Measurements from ENCODE around the gene TMTC1. TPM values are rescaled to one million over a fixed set of nuclear protein-coding genes. Genes with fewer than 3 reads are reported as not detected.
A peak's percentile ranks its signal among the peaks of the same experiment; 100 is the strongest.
"Not testable (repeated sequence)": the region's sequence is repeated elsewhere in the genome, so short reads cannot be mapped to it uniquely, and the experiment has no call there.

TMTC1 gene
- polyA plus RNA-seq, 4 donors = 26.7 to 31.3 (median 28.7) TPM

DNA sequence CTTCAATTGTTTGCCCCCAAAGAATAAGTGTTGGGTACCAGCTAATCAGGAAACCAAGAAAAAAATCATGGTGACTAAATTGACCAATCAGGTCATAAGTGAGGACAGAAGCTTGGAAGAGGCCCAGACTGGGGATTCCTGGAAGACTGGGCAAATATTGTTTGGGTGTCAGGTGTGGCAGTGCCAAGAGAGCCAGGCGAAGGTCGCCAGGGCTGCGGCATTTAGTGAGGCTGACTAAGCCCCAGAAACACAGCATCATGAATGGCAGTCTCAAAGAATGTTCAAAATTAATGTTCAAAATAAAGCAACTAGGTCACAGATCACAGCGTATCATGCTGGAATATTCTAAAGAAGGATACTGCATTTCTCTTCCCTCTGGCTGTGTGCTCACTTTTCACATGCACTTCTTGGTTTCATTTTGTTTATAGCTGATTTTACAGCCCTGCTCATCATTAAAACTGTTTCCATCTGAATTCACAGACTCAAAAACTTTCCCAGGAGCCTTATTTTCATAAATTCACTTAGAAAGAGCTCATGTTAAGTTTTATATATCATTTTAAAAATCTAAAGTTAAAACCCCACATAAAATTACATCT lies 201.0 kb downstream of the TMTC1 start:
- DNase-seq (ENCODE audit: low read depth in 4 of 4, low spot score in 2 of 4) = no peak

- no peak for DNase-seq (ENCODE audit: low read depth in 4 of 4, low spot score in 2 of 4)
Observed at GRCh38 chr12:29582146-29582545, 201.6 kb downstream of the TMTC1 start.

GRCh38 chr12:29581631-29582030 lies 202.1 kb downstream of the TMTC1 start:
- DNase-seq (ENCODE audit: low read depth in 4 of 4, low spot score in 2 of 4) = no peak

GRCh38 chr12:29580971-29581370 lies 202.8 kb downstream of the TMTC1 start:
- no peak for DNase-seq (ENCODE audit: low read depth in 4 of 4, low spot score in 2 of 4)

GRCh38 chr12:29578731-29579130 lies 205.0 kb downstream of the TMTC1 start:
- DNase-seq (ENCODE audit: low read depth in 4 of 4, low spot score in 2 of 4) = no peak

DNA sequence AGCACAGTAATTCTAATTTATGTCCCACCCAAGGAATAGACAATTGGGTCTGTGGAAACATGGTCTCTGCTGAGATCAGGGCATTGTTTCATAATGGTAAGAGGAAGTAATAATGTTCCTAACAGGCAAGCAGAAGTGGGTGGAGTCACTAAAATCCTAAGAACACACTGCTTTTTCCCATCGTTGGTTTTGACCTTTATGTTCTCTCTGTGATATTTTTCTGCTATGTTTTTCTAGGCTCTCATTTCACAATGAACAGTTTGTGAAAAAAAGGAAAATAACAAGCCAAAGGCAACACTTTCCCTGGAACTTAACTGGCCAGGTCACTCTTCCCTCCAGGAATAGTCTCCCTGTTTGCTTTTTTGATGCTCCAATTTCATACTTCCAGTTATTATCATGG lies 205.7 kb downstream of the TMTC1 start:
- no peak for DNase-seq (ENCODE audit: low read depth in 4 of 4, low spot score in 2 of 4)

- no peak for DNase-seq (ENCODE audit: low read depth in 4 of 4, low spot score in 2 of 4)
Observed at GRCh38 chr12:29574500-29574899, 209.2 kb downstream of the TMTC1 start.

DNA sequence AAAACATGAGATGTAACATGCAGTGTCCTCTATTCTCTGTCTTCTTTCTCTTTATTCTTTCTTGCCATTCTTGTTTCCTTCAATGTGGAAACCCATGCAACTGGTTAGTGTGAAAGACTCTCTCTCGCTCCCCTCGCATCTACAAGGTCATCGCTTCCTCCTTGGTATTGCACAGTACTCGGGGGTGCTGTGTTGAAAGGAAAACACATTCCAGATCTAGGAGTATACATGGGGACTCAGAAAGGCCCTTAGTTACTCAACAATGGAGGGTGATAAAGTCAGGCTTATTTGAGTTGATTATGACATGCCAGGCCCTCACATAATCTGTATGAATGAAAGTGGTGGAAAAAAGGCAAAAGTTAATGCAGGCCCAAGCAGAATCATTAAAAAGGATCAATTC lies 210.8 kb downstream of the TMTC1 start:
- no peak for DNase-seq (ENCODE audit: low read depth in 4 of 4, low spot score in 2 of 4)

- no peak for DNase-seq (ENCODE audit: low read depth in 4 of 4, low spot score in 2 of 4)
Observed at GRCh38 chr12:29572464-29572863, 211.3 kb downstream of the TMTC1 start.

DNA sequence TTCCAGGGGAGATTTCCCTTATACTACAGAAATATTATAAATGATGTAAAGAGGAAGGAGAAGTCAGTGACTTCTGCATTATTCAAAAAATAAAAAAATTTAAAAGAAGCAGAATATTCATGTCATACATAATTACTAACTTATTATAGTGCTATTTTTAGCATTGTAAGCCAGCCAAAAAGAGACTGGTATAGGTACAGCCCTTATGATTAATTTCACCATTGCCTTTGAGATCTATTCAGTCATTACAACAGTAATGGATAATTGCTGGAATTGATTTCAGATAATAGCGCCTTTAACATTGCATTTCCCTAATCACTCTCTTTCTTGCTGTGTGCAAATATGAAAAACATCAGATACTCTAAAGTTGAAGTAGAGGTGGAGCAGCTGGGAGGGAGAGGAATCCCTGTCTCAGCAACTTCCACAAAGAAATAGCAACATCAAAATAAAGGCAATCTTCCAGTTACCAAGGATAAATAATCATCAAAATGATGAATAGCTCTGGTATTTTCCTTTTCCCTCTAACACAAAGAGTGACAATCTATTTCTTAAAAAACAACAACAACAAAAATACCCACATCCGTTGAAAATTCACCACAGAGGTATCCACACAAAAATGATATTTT lies 214.5 kb downstream of the TMTC1 start:
- no peak for DNase-seq (ENCODE audit: low read depth in 4 of 4, low spot score in 2 of 4)

DNA sequence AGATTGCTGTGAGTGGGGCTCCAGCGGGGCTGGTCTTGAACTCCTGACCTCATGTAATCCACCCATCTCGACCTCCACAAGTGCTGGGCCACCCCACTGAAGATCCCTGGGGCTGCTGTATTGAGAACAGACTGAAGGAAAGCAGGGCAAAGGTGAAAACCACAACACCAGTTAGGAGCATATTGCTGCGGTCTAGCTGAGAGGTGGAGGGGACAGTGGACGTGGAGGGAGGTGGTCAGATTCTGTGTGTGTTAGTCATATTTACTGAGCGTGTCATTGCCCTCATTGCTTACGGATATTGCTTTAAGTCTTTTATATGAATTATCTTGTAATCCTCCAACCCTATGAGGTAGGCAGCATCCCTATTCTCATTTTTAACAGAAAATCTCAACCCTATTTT lies 217.3 kb downstream of the TMTC1 start:
- no peak for DNase-seq (ENCODE audit: low read depth in 4 of 4, low spot score in 2 of 4)

GRCh38 chr12:29565727-29566126 lies 218.0 kb downstream of the TMTC1 start:
- no peak for DNase-seq (ENCODE audit: low read depth in 4 of 4, low spot score in 2 of 4)

GRCh38 chr12:29564925-29565324 lies 218.8 kb downstream of the TMTC1 start:
- DNase-seq (ENCODE audit: low read depth in 4 of 4, low spot score in 2 of 4) = no peak

DNA sequence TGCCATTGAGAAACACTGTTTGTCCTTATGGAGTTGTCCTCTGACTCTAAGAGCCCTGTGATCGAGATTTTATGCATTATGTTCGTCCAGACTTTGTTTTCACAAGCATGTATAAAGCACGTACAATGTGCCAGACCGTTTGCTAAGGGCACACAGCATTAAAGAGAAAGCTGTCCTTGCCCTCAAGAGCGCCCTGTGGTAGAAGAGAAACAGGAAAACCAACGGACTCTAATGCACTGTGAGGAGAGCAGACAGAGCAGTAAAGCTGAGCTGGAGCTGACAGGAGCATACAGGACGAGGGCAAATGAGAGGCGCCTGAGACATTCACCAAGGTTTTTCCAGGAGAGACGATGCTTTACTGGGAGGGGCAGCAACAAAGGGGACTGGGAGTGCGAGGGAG lies 220.1 kb downstream of the TMTC1 start:
- DNase-seq (ENCODE audit: low read depth in 4 of 4, low spot score in 2 of 4) = no peak

DNA sequence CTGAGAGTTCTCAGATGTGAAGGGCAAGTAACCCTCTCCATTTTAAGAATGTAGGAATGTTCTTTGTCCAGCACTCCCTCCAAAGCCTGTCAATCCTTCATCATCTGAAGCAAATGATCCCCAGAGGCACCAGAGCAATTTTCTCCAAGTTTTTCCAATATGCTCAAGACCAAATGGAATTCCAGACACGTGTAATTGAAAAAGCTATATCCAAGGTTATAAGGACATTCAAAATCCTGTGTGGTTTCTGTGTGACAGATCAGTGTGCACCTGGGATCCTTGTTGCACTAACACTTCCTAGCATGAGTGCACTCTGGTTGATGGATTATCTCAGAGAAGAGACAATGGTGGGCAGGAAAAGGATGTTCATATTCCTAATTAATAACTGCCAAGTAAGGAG lies 220.7 kb downstream of the TMTC1 start:
- DNase-seq (ENCODE audit: low read depth in 4 of 4, low spot score in 2 of 4) = no peak

DNA sequence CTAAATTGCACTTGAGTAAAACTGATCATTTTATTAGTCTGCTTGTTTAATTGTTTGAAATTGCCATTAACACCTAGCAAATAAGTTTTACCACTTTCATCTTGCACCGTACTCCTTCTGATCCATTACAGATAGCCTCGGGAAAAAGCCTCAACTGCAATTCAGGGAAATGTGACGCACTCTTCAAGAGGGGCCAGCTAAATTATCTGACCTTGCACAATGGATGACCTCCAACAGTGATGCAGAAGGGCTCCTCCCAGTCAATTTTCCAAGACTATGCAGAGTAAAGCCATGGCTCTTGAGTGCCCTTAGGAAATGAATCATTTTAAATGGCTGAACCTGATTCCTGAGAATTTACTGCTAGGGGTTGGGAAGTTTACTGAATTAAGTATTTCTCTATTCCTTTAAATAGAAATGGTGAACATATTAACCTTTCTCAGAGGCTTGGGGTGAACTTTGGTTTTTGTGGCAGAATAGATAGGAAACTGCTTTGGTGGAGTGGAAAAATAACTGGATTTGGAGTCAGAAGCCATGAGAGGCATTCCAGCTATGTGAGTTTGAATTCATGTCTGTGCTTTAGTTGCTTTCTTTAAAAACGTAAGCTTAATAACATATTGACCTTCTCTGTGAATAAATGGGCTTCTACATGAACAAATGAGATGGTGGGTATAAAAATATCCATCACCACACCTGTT lies 221.5 kb downstream of the TMTC1 start:
- DNase-seq (ENCODE audit: low read depth in 4 of 4, low spot score in 2 of 4) = peak in 1 of 4 donors; percentile 63

DNA sequence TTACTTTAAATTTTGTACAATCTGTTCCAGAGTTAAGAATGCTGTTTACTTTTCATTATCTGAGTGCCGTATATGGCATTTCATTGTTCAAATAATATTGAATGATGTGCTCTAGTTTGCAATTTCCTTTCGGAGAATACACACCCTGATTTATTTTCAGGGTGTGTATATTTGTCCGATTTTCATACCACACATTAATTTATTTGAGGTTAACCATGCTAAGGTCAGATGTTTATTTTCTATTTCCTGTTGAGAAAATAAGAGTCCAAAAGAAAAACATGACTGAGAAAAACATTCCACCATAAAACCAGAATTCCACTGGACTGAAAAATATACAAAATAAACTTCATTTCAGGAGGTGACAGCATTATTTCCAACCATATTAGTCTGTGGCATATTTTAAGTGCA lies 222.1 kb downstream of the TMTC1 start:
- DNase-seq (ENCODE audit: low read depth in 4 of 4, low spot score in 2 of 4) = no peak

DNA sequence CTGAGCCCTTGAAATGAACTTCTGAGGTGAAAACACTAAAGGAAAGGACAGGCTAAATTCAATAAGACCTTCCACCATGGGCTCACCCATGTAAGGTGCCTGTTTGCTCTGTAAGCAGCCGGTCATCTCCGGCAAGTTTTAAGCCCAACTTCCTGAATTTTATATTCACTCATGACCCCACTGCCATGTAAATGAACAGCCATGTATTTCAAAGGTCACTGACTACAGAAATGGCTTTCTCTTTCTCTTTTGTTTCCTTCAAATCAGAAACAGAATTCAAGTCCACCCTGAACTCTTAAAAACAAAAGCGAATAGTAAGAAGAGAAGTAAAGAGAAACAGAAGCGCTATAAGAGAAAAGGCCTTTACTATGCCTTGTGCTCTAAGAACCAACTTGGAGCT lies 224.5 kb downstream of the TMTC1 start:
- no peak for DNase-seq (ENCODE audit: low read depth in 4 of 4, low spot score in 2 of 4)

DNA sequence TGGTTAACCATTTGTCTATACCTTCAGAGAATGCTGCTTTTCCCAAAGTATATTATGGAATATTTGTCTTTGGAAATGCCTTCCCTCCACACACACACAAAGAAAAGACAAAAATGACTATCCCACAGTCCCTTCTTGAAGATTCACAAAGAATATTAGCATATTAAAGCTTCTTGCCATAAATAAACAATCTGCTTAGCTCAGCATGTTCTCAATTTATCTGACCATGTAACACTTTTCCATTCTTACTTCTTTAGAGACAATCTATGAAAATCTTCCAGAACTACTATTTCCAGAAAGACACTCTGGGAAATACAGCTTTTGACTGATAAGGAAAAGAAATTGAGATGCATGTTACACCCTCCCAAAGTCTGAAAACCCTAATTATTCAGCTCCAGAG lies 227.4 kb downstream of the TMTC1 start:
- DNase-seq (ENCODE audit: low read depth in 4 of 4, low spot score in 2 of 4) = no peak

- DNase-seq (ENCODE audit: low read depth in 4 of 4, low spot score in 2 of 4) = not testable (repeated sequence)
Observed at GRCh38 chr12:29555451-29555850, 228.3 kb downstream of the TMTC1 start.

GRCh38 chr12:29552994-29553748 lies 230.6 kb downstream of the TMTC1 start:
- DNase-seq (ENCODE audit: low read depth in 4 of 4, low spot score in 2 of 4) = no peak

Measured in left renal cortex interstitium (tissue), 4 donors.